Measurements from ENCODE around the gene KIF15. TPM values are rescaled to one million over a fixed set of nuclear protein-coding genes. Genes with fewer than 3 reads are reported as not detected.
A peak's percentile ranks its signal among the peaks of the same experiment; 100 is the strongest.

The KIF15 gene
- total and polyA plus RNA-seq, 3 experiments from 2014 or later, result 0.24 to 23.6 (median 21.7) TPM

- Histone ChIP-seq H3K4me3 (ENCODE audit: low read length) (no peak overlapping the region), H3K27ac (ENCODE audit: low read depth, low read length) (no peak overlapping the region), H3K36me3 (ENCODE audit: insufficient read depth, low read length) (no peaks in the 10 kb centered on the region), H3K27me3 (ENCODE audit: insufficient read depth, low read length, poor library complexity, severe bottlenecking) (peaks cover 4% of the 10 kb centered on the region), H3K9me3 (ENCODE audit: low read length) (no peaks in the 10 kb centered on the region), H3K4me1 (ENCODE audit: insufficient read depth, low read length) (no peaks in the 10 kb centered on the region)
- Mint-ChIP-seq H3K27me3 (peaks cover 20 to 27% of the 10 kb centered on the region in 2 donors), H3K4me1 (no peaks in the 10 kb centered on the region), H3K36me3 (no peaks in the 10 kb centered on the region), H3K9me3 (no peaks in the 10 kb centered on the region), H3K27ac (peak overlapping the region in 1 of 8 donors; percentile 43), H3K4me3 (no peak overlapping the region)
- ChIA-PET POLR2A (no interaction called here), CTCF (interaction anchor here (1.2 kb wide), 1 partner anchor 9 kb away, joined by 3 read pairs; no protein-coding TSS in a partner anchor)
- DNase-seq, result no peak
Measured at GRCh38 chr3:44887101-44887500, 125.5 kb downstream of the KIF15 start.

DNA sequence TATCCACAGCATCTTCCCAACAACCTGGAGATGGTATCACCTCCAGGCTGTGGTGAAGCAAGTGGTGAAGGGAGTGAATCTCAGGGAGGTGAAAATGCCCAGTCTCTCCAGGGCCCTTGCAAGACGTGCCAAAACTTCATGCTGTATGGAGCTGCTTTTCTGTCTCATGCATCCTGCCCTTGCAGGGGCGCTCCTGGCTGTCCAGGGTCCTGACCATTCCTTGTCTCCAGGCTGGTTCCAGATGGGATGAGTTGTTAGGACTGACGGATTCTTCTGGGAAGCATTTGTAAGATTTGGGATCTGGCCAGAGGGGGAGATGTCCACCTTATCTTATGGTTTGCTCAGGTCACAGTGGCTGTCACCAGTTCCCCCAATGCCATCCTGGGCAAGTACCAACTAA is 128.7 kb downstream of the KIF15 start:
- H3K4me1 ChIP-seq (ENCODE audit: insufficient read depth, low read length), result no peaks in the 10 kb centered on the region
- H3K27ac ChIP-seq (ENCODE audit: low read depth, low read length), result no peak overlapping the region
- H3K4me3 ChIP-seq (ENCODE audit: low read length), result no peak overlapping the region
- H3K9me3 Mint-ChIP-seq, result no peaks in the 10 kb centered on the region
- ChIA-PET CTCF (no interaction called here), POLR2A (no interaction called here)
- no peaks in the 10 kb centered on the region for H3K36me3 ChIP-seq (ENCODE audit: insufficient read depth, low read length)
- H3K27me3 ChIP-seq (ENCODE audit: insufficient read depth, low read length, poor library complexity, severe bottlenecking), result peaks cover 4% of the 10 kb centered on the region
- no peaks in the 10 kb centered on the region for H3K36me3 Mint-ChIP-seq
- H3K4me3 Mint-ChIP-seq, result no peak overlapping the region
- DNase-seq, result no peak
- H3K27ac Mint-ChIP-seq, result no peak overlapping the region
- no peaks in the 10 kb centered on the region for H3K4me1 Mint-ChIP-seq
- H3K9me3 ChIP-seq (ENCODE audit: low read length), result no peaks in the 10 kb centered on the region
- peaks cover 12 to 21% of the 10 kb centered on the region in 2 donors for H3K27me3 Mint-ChIP-seq

- ChIA-PET POLR2A (no interaction called here), CTCF (interaction anchor here (1.4 kb wide), 1 partner anchor 23 kb away, joined by 4 read pairs; no protein-coding TSS in a partner anchor)
- DNase-seq, result no peak
- H3K27ac Mint-ChIP-seq, result no peak overlapping the region
- H3K4me3 ChIP-seq (ENCODE audit: low read length), result no peak overlapping the region
- no peaks in the 10 kb centered on the region for H3K36me3 ChIP-seq (ENCODE audit: insufficient read depth, low read length)
- no peaks in the 10 kb centered on the region for H3K4me1 Mint-ChIP-seq
- no peaks in the 10 kb centered on the region for H3K4me1 ChIP-seq (ENCODE audit: insufficient read depth, low read length)
- H3K27me3 Mint-ChIP-seq, result peaks cover 6 to 15% of the 10 kb centered on the region in 2 donors
- no peaks in the 10 kb centered on the region for H3K9me3 ChIP-seq (ENCODE audit: low read length)
- H3K4me3 Mint-ChIP-seq, result no peak overlapping the region
- H3K27me3 ChIP-seq (ENCODE audit: insufficient read depth, low read length, poor library complexity, severe bottlenecking), result peaks cover 4% of the 10 kb centered on the region
- H3K27ac ChIP-seq (ENCODE audit: low read depth, low read length), result no peak overlapping the region
- no peaks in the 10 kb centered on the region for H3K9me3 Mint-ChIP-seq
- no peaks in the 10 kb centered on the region for H3K36me3 Mint-ChIP-seq
Measured at GRCh38 chr3:44890852-44891251, 129.3 kb downstream of the KIF15 start.

DNA sequence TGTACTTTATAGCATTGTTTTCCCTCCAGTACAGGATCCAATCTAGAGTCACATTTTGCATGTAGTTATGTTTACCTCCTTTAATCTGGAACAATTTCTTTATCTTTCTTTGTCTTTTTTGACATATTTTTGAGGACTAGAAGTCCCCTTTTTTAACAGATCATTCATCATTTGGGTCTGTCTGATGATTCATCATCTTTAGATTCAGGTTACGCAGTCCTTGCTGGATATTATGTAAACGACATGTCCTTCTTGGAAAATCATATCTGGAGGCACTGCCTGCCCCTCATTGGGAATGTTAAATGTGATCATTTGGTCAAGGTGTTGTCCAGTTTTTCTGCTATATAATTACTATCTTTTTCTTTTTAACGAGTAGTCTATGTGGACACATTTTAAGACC is 131.1 kb downstream of the KIF15 start:
- Histone ChIP-seq H3K4me3 (ENCODE audit: low read length) (no peak overlapping the region), H3K36me3 (ENCODE audit: insufficient read depth, low read length) (no peaks in the 10 kb centered on the region), H3K4me1 (ENCODE audit: insufficient read depth, low read length) (no peaks in the 10 kb centered on the region), H3K27ac (ENCODE audit: low read depth, low read length) (no peak overlapping the region), H3K9me3 (ENCODE audit: low read length) (no peaks in the 10 kb centered on the region), H3K27me3 (ENCODE audit: insufficient read depth, low read length, poor library complexity, severe bottlenecking) (peaks cover 3% of the 10 kb centered on the region)
- no peaks in the 10 kb centered on the region for H3K36me3 Mint-ChIP-seq
- H3K27me3 Mint-ChIP-seq, result peaks cover 3 to 12% of the 10 kb centered on the region in 2 donors
- ChIA-PET POLR2A (no interaction called here), CTCF (no interaction called here)
- no peaks in the 10 kb centered on the region for H3K9me3 Mint-ChIP-seq
- DNase-seq, result no peak
- no peak overlapping the region for H3K27ac Mint-ChIP-seq
- H3K4me1 Mint-ChIP-seq, result no peaks in the 10 kb centered on the region
- no peak overlapping the region for H3K4me3 Mint-ChIP-seq

DNA sequence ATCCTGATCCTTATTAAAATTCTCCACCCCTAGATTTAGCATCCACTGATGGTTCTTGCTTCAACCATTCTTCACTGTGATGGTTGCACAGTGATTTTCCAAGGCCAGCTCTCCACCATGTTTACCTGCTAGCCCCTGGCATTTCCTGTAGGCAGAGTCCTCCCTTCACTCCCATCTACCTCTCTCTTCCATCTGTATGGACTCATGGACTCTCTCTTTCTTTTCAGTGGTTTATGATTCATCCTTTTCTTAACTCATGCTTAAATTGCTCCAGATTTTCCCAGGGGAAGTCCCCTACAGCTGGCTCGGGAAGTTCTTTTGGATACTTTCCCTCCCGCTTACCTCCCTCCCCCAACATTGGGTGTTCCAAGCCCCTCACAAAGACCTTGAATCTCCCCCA is 131.5 kb downstream of the KIF15 start:
- CTCF ChIA-PET, result no interaction called here

DNA sequence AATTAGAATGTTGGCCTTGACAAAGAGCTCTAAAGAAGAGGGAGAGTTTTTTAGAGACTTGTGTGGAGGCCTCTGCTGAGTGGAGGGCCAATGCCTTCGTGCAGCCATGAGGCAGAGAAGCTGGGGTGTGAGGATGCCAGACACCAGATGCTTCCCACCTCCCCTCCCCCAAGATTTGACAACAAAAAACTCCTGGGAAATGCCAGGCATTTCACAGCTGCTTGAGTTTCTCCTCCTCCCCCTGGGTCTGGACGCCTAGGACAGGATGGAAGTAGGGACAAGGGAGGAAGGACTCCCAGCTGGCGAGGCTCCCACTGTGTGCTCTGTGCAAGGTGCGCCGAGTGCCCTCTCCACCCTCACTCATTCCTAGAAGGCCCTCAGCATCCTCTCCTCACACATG is 132.9 kb downstream of the KIF15 start:
- CTCF ChIA-PET, result interaction anchor here (1.0 kb wide), 1 partner anchor 362 kb away, joined by 3 read pairs; no protein-coding TSS in a partner anchor
- Mint-ChIP-seq H3K9me3 (no peaks in the 10 kb centered on the region), H3K36me3 (no peaks in the 10 kb centered on the region), H3K4me1 (no peaks in the 10 kb centered on the region), H3K27me3 (peaks cover 7 to 20% of the 10 kb centered on the region in 2 donors), H3K27ac (no peak overlapping the region), H3K4me3 (no peak overlapping the region)
- no peaks in the 10 kb centered on the region for H3K9me3 ChIP-seq (ENCODE audit: low read length)
- no peak overlapping the region for H3K4me3 ChIP-seq (ENCODE audit: low read length)
- no peaks in the 10 kb centered on the region for H3K36me3 ChIP-seq (ENCODE audit: insufficient read depth, low read length)
- DNase-seq, result no peak
- H3K4me1 ChIP-seq (ENCODE audit: insufficient read depth, low read length), result no peaks in the 10 kb centered on the region
- H3K27ac ChIP-seq (ENCODE audit: low read depth, low read length), result no peak overlapping the region
- POLR2A ChIA-PET, result no interaction called here
- peaks cover 4% of the 10 kb centered on the region for H3K27me3 ChIP-seq (ENCODE audit: insufficient read depth, low read length, poor library complexity, severe bottlenecking)

More for the DNA sequence above, 131.5 kb downstream of the KIF15 start:
- H3K4me3 ChIP-seq (ENCODE audit: low read length), result no peak overlapping the region
- no peak overlapping the region for H3K4me3 Mint-ChIP-seq
- H3K27ac ChIP-seq (ENCODE audit: low read depth, low read length), result no peak overlapping the region
- no peaks in the 10 kb centered on the region for H3K9me3 ChIP-seq (ENCODE audit: low read length)
- DNase-seq, result no peak
- H3K4me1 ChIP-seq (ENCODE audit: insufficient read depth, low read length), result no peaks in the 10 kb centered on the region
- H3K36me3 ChIP-seq (ENCODE audit: insufficient read depth, low read length), result no peaks in the 10 kb centered on the region
- POLR2A ChIA-PET, result no interaction called here
- no peaks in the 10 kb centered on the region for H3K4me1 Mint-ChIP-seq
- H3K27me3 Mint-ChIP-seq, result peaks cover 3 to 11% of the 10 kb centered on the region in 2 donors
- H3K27me3 ChIP-seq (ENCODE audit: insufficient read depth, low read length, poor library complexity, severe bottlenecking), result no peaks in the 10 kb centered on the region
- no peaks in the 10 kb centered on the region for H3K36me3 Mint-ChIP-seq
- no peaks in the 10 kb centered on the region for H3K9me3 Mint-ChIP-seq
- no peak overlapping the region for H3K27ac Mint-ChIP-seq

DNA sequence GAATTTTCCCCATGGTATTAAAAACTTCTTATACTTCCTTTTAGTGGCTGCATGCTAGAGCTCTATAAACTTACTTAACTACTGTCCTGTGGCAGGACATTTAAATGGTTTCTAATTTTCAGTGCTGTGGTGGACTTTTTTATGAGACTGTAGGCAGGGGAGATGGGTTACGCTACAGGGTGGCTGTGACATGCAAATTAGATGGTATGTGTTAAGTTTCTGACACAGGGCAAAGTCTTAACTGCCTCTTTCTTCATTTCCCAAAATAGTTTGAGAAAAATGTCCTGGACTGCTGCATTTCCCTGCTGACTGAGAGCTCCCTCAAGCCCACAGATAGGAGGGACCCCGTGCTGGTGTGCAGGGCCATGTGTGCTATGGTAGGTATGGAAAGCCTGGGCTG is 134.8 kb downstream of the KIF15 start:
- ChIA-PET CTCF (interaction anchor here (1.0 kb wide), 1 partner anchor 9 kb away, joined by 3 read pairs; no protein-coding TSS in a partner anchor), POLR2A (no interaction called here)
- Mint-ChIP-seq H3K4me1 (no peaks in the 10 kb centered on the region), H3K36me3 (no peaks in the 10 kb centered on the region), H3K27me3 (peaks cover 7 to 32% of the 10 kb centered on the region in 2 donors), H3K27ac (no peak overlapping the region), H3K9me3 (no peaks in the 10 kb centered on the region), H3K4me3 (no peak overlapping the region)
- H3K27ac ChIP-seq (ENCODE audit: low read depth, low read length), result no peak overlapping the region
- peaks cover 4% of the 10 kb centered on the region for H3K27me3 ChIP-seq (ENCODE audit: insufficient read depth, low read length, poor library complexity, severe bottlenecking)
- DNase-seq, result no peak
- no peaks in the 10 kb centered on the region for H3K9me3 ChIP-seq (ENCODE audit: low read length)
- no peaks in the 10 kb centered on the region for H3K36me3 ChIP-seq (ENCODE audit: insufficient read depth, low read length)
- H3K4me1 ChIP-seq (ENCODE audit: insufficient read depth, low read length), result no peaks in the 10 kb centered on the region
- H3K4me3 ChIP-seq (ENCODE audit: low read length), result no peak overlapping the region

- H3K4me3 Mint-ChIP-seq, result no peak overlapping the region
- peaks cover 9 to 48% of the 10 kb centered on the region in 2 donors for H3K27me3 Mint-ChIP-seq
- H3K4me1 ChIP-seq (ENCODE audit: insufficient read depth, low read length), result no peaks in the 10 kb centered on the region
- no peaks in the 10 kb centered on the region for H3K9me3 Mint-ChIP-seq
- ChIA-PET CTCF (no interaction called here), POLR2A (no interaction called here)
- H3K4me3 ChIP-seq (ENCODE audit: low read length), result no peak overlapping the region
- no peaks in the 10 kb centered on the region for H3K36me3 Mint-ChIP-seq
- no peaks in the 10 kb centered on the region for H3K9me3 ChIP-seq (ENCODE audit: low read length)
- no peaks in the 10 kb centered on the region for H3K36me3 ChIP-seq (ENCODE audit: insufficient read depth, low read length)
- peak overlapping the region in 1 of 8 donors; percentile 60 for H3K27ac Mint-ChIP-seq
- H3K27ac ChIP-seq (ENCODE audit: low read depth, low read length), result no peak overlapping the region
- H3K4me1 Mint-ChIP-seq, result no peaks in the 10 kb centered on the region
- DNase-seq, result no peak
- H3K27me3 ChIP-seq (ENCODE audit: insufficient read depth, low read length, poor library complexity, severe bottlenecking), result peaks cover 4% of the 10 kb centered on the region
Measured at GRCh38 chr3:44899683-44900367, 138.2 kb downstream of the KIF15 start.

Data from CD8-positive, alpha-beta memory T cell (primary cell).